Peyer's patch (tissue), 4 donors: ENCODE measurements around the gene CLDN6.
"Not testable (repeated sequence)": the region's sequence is repeated elsewhere in the genome, so short reads cannot be mapped to it uniquely, and the experiment has no call there.

Source experiments
- CTCF ChIP-seq, 6 experiments: fragments of 450-650 bp in 4 of 6; fragments of 200-600 bp in 2 of 6; sonication (generic) in 1 of 6; IDR thresholded peaks; one replicate each; pipeline ENCODE4 v1.5.1; 2017 to 2019; ENCODE audit warnings: antibody characterized with exemption in 6 of 6, mild to moderate bottlenecking in 3 of 6, moderate library complexity in 1 of 6
- POLR2A ChIP-seq, 2 donors: fragments of 450-650 bp; IDR thresholded peaks; one replicate each; pipeline ENCODE4 v1.5.1; 2017; ENCODE audit warnings: antibody characterized with exemption in 2 of 2, mild to moderate bottlenecking in 2 of 2, moderate library complexity in 2 of 2

DNA sequence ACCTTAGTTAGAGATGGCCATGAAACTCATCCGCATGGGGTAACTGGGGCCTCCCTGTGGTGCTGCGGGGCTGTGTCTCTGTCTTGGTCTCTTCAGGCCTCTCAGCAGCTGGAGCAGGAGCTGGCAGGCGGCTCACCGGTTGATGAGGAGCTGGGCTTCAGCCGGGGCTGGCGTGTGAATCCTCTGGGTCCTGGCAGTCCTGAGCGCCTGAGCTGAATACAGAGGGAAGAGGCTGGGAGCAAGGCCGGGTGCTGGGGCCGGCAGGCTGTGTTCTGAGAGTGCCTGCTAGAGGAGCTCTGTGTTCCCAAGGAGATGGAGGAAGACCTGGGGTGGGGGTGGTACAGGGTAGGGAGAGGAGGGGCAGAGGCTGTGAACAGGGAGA, 37.7 kb upstream of the CLDN6 start:
- TF ChIP-seq CTCF, POLR2A (IDR thresholded peaks at IDR 0.05): not testable (repeated sequence)
